ENCODE measurements around the gene SHANK3.

DNA sequence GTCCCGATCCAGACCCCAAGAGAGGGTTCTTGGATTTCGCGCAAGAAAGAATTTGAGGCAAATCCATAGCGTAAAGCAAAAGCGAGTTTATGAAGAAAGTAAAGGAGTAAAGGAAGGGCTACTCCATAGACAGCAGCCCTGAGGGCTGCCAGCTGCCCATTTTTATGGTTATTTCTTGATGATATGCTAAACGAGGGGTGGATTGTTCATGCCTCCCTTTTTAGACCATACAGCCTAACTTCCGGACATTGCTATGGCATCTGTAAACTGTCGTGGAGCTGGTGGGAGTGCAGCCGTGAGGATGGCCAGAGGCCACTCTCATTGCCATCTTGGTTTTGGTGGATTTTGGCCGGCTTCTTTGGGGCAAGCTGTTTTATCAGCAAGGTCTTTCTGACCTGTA, 19.4 kb upstream of the SHANK3 start:
- TF ChIP-seq, protein P1, sequence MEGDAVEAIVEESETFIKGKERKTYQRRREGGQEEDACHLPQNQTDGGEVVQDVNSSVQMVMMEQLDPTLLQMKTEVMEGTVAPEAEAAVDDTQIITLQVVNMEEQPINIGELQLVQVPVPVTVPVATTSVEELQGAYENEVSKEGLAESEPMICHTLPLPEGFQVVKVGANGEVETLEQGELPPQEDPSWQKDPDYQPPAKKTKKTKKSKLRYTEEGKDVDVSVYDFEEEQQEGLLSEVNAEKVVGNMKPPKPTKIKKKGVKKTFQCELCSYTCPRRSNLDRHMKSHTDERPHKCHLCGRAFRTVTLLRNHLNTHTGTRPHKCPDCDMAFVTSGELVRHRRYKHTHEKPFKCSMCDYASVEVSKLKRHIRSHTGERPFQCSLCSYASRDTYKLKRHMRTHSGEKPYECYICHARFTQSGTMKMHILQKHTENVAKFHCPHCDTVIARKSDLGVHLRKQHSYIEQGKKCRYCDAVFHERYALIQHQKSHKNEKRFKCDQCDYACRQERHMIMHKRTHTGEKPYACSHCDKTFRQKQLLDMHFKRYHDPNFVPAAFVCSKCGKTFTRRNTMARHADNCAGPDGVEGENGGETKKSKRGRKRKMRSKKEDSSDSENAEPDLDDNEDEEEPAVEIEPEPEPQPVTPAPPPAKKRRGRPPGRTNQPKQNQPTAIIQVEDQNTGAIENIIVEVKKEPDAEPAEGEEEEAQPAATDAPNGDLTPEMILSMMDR (IDR thresholded peaks at IDR 0.05), result no peak
- no peak for TF ChIP-seq ZFX (IDR thresholded peaks at IDR 0.05; ENCODE audit: borderline replicate concordance)

Data from 22Rv1 (cell line).